Suprapubic skin (tissue), 3 donors: ENCODE measurements around the gene PELO.

Source experiments
- CTCF ChIP-seq, 2 donors: fragments of 200-600 bp in 1 of 2; fragments of 450-650 bp in 1 of 2; sonication (generic) in 1 of 2; IDR thresholded peaks; one replicate each; pipeline ENCODE4 v1.5.1; 2016 to 2019; ENCODE audit warnings: antibody characterized with exemption in 2 of 2, mild to moderate bottlenecking in 1 of 2, moderate library complexity in 1 of 2
- EP300 ChIP-seq: sonication (generic); formaldehyde crosslinking; IDR thresholded peaks from one replicate; pipeline ENCODE4 v1.6.1; 2017; ENCODE audit warnings: antibody characterized with exemption
- POLR2A ChIP-seq, 2 donors: fragments of 450-650 bp; IDR thresholded peaks; one replicate each; pipeline ENCODE4 v1.6.1; 2017; ENCODE audit warnings: antibody characterized with exemption in 2 of 2, mild to moderate bottlenecking in 2 of 2, moderate library complexity in 2 of 2

GRCh38 chr5:52759331-52759730 is 28.4 kb upstream of the PELO start:
- TF ChIP-seq CTCF (IDR thresholded peaks at IDR 0.05) (no peak), POLR2A (IDR thresholded peaks at IDR 0.05) (no peak), EP300 (no peak)
